ENCODE data around the gene UBE2N.
"Not testable (repeated sequence)": the region's sequence is repeated elsewhere in the genome, so short reads cannot be mapped to it uniquely, and the experiment has no call there.

Gene UBE2N

DNA sequence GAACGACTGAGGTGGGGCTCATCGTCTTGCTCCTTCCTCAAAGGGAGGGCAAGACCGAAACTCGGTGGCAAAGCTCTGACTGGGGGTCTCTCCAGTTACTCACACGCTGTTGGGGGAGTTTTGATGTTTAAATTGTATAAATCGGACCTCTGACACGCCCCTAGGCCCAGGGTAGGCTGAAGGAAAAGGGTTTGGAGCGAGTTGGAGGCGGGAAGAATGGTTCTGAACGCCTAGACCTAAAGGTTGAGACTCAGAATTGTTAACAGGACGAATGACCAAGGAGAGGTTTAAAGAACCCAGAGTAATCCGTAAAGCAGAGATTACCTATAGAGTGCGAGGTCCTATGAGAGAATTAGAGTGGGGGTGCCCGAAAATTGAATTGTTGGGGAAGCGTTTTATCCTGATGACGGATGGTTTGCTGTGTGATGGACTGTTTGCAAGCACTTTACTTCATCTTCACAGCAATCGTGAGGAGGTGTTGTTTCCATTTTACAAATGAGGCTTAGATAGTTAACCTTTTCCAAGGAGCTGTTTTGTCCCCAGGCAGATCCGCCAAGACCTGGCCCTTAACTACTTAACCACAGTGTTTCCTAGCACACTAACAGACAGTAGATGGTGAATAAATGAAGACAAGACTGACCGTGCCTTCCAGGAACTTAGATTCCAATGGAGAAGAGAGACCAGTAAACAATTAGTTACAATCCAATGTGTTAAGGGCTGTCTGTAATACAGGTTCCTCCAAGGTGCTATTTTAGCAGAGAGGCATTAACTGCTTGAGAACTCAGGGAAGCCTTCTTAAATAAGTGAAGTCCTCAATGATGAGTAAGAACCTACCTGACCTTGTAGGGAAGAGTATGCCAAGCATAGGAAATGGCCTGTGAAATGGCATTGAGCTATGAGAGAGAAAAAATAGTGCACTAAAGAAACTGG is 929 bp upstream of the UBE2N start:
- DNase-seq = no peak

GRCh38 chr12:93441081-93441616 is 598 bp downstream of the UBE2N start:
- DNase-seq = no peak

DNA sequence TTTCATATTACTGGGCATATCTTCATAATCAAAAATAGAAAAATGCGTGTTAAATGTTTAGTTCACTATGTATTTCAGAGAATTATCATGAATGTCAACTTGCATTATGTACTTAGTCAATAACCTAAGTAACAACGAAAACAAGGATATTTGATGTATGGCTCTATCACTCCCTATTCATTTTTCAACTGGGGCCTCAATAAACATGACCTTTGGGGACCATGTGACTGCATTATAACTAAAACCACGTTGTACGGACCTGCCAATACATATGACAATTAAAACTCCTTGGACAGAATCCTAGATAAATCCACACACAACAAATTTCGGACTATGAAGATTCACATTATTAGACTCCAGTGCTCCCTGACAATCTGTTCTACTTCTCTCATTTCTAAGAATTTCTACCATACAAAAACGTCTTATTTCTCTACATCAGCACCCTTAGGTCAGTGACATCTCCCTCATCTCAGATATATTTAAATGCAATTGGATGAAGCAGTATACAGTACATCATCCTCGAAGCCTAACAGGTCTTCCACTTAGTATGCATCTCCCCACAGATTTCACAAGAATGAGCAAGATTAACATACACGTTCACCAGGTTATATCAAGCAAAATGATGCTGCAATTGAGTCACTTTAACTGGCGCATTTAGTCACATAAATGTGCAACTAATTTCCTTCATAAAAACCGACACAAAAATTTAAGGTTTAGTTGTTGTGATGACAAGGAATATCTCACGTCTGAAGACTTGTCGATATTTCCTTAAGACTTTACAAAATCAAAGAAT is 1.5 kb downstream of the UBE2N start:
- DNase-seq = no peak

- DNase-seq = no peak
These were observed 3.3 kb downstream of the UBE2N start for GRCh38 chr12:93438266-93439050.

GRCh38 chr12:93434256-93434865 is 7.4 kb downstream of the UBE2N start:
- DNase-seq = no peak

DNA sequence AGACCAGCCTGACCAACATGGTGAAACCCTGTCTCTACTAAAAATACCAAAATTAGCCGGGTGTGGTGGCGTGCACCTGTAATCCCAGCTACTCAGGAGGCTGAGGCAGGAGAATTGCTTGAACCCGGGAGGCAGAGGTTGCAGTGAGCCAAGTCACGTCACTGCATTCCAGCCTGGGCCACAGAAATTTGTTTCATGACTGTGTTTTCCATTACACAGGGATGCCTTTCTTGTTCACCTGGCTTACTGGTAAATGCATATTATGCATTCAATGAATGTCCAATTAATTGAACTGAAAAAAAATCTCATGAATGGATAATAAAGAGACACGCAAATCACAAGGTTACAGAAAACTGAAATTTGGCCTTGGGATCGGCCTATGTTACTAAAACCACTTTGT is 9.7 kb downstream of the UBE2N start:
- DNase-seq = not testable (repeated sequence)

GRCh38 chr12:93430280-93430679 is 11.5 kb downstream of the UBE2N start:
- DNase-seq = no peak

DNA sequence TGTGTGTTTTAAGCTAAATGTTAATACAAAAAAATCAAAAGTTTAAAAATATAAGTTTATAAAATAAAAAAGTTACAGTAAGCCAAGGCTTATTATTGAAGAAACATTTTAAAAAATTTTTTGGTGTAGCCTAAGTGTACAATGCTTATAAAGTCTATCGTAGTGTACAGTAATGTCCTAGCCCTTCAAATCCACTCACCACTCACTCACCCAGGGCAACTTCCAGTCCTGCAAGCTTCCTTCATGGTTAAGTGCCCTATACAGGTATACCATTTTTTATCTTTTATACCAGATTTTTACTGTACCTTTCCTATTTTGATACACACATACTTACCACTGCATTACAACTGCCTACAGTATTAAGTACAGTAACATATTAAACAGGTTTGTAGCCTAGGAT is 11.9 kb downstream of the UBE2N start:
- no peak for DNase-seq

GRCh38 chr12:93429448-93429847 is 12.3 kb downstream of the UBE2N start:
- DNase-seq = no peak

GRCh38 chr12:93427779-93428564 is 13.8 kb downstream of the UBE2N start:
- DNase-seq = no peak

GRCh38 chr12:93426412-93426805 is 15.3 kb downstream of the UBE2N start:
- no peak for DNase-seq

GRCh38 chr12:93425736-93426411 is 15.9 kb downstream of the UBE2N start:
- DNase-seq = no peak

DNA sequence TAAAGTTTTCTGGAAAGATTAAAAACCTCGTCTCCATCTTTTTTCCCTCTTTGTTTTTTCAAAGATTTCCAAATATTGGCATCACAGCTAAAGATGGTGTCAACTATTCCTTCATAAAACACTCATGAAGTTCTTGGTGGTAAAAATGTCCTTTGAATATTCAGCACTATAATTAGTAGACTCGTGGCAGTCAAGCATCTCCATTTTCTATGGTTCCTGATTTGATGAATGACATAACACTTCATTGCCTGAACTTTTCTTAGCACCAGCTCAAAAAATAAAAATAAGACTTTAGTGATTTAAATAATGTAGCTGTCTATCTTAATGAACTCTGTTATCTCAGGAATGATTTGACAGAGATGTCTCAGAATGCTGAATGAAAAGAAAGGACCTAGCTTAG is 19.7 kb downstream of the UBE2N start:
- DNase-seq = no peak

- DNase-seq = no peak
These were observed 22.2 kb downstream of the UBE2N start for GRCh38 chr12:93419388-93420034.

DNA sequence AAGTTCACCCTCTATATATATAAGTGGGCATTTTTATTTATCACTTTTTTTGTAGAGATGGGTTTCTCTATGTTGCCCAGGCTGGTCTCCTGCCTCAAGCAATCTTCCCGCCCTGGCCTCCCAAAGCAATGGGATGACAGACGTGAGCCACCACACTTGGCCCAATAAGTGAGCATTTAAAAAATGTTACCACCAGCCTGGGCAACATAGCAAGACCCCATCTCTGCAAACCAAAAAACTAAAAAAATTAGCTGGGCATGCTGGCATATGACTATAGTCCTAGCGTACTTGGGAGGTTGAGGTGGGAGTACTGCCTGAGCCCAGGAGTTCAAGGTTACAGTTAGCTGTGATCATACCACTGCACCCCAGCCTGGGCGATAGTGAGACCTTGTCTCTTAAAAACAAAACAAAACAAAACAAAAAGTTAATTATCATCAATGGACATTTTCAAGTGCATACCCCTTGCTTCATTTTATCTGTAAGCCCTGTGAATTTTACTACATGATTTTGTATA is 23.7 kb downstream of the UBE2N start:
- DNase-seq = no peak

DNA sequence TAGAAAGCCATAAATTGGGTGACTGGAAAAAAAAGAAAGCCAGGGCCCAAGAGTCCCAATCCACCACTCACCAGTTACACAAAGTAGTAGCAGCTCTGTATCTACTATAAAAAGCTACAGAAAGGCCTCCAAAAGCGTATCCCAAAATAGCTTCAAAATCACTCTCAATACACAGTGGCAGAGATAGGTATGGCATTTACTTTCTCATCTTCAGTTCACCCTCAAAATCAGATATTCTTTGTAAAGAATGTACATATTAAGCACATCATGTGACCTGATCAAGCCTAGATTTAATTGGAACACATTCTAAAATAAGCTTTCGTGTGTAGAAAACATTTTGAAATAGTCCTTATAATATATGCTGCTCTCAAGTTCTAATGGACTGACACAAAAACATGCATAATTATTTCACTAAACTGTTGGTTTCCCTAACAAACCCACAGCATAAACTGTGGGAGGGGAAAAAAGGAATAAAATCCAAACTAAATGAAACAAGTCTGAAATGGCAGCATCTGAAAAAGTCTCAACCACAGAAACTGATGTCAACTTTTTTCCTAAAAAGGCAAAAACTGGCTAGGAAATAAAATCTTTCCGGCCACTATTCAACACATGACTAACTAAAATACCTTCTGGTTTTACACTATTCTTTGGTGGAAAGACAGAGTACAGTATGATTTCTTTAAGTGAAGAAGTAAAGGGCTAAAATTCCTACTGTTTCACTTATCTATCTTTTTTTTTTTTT is 25.9 kb downstream of the UBE2N start:
- DNase-seq = no peak

GRCh38 chr12:93413064-93413463 is 28.7 kb downstream of the UBE2N start:
- no peak for DNase-seq

- not testable (repeated sequence) for DNase-seq
These were observed 29.4 kb downstream of the UBE2N start for GRCh38 chr12:93412396-93412795.

- not testable (repeated sequence) for DNase-seq
These were observed 30.7 kb downstream of the UBE2N start for GRCh38 chr12:93411060-93411459.

Measured in NCI-H2029 treated with DMSO at 0.1 percent for 48 hours (cell line).